GM21367 (cell line): ENCODE results near the gene EYA2.

Experiments used
- ATAC-seq: cut with Tn5 transposase; IDR thresholded peaks from one replicate; pipeline ENCODE4 v1.9.1; 2021; ENCODE audit not compliant: unreplicated experiment

Gene EYA2

GRCh38 chr20:46999801-47000465 is 105.3 kb downstream of the EYA2 start:
- no peak for ATAC-seq

- ATAC-seq = no peak
Measured at GRCh38 chr20:47003223-47003622, 108.6 kb downstream of the EYA2 start.

DNA sequence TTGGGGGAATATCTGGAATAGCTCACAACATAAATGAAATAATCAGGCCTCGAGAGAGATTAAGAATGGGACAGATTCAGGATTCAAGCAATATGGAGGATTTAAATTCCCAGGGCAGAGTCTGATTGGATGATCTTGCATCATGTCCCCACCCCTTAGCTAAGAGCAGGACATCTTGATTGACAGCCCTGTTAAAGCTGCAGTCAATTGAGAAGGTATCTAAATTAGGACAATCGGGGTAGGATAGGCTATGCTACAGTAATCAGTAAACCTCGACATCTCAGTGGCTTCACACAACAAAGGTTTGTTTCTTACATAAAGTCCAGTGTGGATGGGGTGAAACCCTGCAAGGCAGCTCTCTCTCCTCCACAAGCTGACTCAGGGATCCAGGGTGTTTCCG is 109.5 kb downstream of the EYA2 start:
- no peak for ATAC-seq

DNA sequence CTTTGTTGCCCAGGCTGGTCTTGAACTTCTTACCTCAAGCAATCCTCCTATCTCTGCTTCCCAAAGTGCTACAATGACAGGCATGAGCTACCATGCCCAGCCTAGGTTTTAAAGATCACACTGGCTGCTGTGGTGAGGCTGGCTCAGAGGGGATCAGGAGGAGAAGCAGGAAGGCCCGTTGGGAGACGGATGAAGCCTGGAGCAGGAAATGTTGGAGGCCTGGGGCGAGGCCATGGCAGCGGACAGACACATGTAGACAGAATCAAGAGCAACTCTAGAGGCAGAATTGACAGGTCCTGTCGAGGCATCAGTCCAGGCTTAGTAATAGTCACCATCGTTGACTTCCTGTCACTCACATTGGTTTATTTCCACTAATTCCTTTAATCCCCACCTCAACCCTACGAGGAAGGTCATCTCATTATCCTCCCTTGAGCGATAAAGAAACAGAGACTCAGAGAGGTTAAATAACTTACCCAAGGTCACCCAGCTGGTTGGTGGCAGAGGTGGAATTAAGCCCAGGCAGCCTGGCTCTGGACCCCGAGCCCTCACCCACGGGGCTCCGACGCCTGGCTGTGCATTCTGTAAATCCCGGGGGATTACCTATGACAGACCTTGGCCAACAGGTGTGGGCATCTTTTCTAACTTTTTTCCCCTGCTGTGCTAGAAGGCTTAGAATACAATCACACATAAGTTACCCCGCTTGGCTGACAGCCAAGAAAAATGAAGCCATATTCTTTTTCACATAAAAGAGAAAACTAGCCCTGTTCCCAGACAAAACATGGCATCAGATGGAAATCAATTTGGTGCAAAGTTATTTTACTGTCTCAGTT is 113.4 kb downstream of the EYA2 start:
- ATAC-seq = no peak

DNA sequence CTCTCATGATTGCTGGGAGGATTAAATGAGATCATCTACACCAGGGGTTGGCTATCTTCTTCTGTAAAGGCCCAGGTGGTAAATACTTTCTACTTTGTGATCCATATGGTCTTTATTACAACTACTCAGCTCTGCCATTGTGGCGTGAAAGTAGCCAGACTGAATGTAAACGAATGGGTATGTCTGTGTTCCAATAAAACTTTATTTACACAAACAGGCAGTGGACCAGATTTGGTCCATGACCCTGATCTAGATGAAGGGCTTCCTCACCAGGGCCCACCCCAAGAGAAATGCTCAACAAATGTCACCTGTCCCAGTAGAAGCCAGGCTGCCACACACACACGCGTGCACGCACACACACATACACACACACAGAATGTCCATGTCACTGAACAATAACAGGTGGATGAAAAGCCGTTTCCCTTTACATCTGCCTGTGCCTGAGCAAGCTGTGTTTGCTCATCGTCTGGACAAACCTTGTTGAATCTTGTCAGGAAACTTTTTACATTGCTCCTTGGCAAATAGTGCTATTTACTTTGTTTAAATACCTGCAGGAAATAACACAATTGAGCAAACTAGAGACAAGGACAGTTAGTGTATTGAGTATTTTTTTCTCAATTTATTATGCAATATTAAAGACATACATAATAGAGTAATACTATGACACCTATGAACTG is 114.3 kb downstream of the EYA2 start:
- ATAC-seq = no peak

DNA sequence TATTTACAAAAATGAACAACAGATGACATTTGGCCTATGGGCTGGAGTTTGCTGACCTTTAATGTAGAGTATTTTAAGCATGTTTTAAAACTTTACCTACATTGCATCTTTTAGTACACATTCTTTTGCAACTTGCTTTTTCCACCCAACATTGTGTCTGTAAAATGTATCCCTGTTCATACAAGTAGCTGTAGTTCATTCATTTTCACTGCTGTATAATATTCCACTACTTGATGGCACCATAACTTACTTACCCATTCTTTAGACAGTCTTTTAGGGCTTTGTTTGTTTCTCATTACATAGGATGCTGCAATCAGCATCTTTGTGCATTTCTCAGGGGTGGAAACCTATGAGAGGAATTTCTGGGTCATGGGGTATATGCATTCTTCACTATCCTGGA is 115.1 kb downstream of the EYA2 start:
- no peak for ATAC-seq

- ATAC-seq = no peak
Measured at GRCh38 chr20:47011984-47012383, 117.3 kb downstream of the EYA2 start.

DNA sequence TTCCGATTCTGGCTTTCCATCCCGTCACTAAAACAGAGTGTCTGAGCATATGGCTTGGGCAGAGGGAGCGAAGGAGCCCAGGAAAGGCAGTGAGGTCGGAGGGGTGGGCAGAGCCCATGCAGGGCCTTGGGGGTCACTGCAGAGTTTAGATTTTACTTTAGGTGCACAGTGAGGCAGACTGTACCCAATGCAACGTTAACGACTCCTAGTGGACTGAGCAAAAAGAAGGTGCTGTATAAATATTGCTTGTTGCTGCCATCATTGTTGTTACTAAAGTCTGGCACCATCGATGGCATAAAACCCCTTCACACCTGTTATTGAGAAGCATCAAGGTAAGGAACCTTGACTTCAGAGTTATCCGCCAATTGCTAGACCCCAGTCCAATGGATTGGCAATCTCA is 119.0 kb downstream of the EYA2 start:
- no peak for ATAC-seq

- no peak for ATAC-seq
Measured at GRCh38 chr20:47016068-47016664, 121.5 kb downstream of the EYA2 start.

GRCh38 chr20:47018381-47018780 is 123.7 kb downstream of the EYA2 start:
- ATAC-seq = no peak

DNA sequence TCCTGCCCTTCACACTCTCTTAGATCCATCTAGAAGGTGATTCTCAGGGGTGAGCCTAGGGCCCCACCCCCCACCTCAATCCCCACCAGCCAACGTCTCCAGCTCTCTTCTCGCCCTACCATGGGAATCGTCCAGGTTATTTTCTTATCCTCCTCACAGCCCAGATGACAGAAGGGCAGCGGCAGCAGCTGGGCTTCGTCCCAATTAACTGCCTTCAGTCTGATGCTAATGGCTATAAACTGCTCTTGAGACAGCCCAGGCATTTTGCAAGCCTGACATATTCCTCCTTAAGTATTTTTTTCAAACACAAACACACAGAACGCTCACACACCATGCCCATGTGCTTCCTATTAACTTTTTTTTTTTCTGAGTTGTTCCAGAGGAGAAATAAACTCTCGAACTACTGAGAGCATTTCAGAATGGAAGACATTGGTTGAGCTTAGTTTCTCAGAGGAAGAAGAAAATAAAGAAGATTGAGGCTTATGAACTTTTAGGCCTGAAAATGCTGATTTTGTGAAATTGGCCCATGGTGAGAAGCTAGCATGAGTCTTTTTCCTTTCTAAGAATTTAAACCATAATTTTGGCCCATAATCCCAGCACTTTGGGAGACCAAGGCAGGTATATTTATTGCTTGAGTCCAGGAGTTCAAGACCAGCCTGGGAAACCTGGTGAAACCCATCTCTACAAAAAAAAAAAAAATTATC is 124.6 kb downstream of the EYA2 start:
- no peak for ATAC-seq

DNA sequence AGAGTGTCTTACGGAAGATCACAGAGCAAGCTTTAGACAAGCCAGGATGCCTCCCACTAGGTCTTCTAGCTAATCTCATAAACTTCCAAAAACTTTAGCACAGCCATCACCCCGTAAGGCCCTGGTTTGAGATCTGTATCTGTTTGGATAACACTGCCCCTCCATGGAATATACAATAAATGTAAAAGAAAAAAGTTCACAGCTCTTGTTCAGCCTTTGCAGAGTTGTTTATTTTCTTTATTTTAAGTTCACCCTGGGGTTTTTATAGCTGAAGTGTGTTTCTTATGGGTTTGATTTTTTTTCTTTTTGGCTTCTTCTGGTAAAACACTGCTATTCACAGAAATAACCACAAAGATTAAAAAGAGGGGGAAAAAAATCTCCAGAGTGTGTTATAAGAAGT is 125.6 kb downstream of the EYA2 start:
- ATAC-seq = no peak

GRCh38 chr20:47021850-47022249 is 127.2 kb downstream of the EYA2 start:
- no peak for ATAC-seq

DNA sequence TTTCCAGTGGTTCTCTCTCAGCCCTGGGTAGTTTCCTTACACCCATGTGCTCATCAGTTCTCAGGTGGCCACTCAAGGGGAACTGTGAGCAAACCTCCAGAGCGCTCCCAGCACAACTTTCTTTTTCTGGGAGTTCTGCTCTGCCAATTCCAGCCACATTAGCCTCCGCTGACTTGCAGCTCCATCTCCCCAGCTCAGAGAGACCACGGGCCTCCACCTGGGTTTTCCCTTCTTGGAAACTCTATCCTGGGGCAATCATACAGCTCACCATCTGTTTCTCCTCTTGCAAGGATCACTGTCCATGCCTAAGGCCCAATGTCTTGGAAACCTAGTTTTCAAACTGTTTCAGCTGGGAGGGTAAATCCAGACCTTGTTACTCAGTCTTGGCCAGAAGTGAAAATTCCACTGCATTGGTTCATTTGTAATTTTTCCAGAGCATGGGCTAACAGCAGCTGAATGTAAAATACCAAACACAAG is 129.9 kb downstream of the EYA2 start:
- ATAC-seq = no peak

DNA sequence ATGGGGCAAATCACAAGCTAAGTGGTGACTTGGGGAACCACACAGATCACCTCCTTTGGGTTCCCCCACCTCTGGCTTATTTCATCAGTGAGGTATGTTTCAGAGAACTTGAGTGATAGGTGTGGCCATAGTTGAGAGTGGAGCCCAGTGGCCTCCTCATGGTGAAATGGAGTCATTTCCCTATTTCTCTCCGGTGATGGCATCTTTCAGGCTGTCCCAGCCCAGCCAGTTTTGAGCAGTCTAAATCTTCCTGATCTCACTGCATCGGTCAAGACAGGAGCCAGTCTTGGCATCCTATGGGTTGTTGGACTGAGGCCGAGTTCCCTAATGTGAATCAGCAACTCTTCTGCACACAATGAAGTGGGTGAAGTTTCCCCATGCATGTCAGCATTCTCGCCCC is 132.4 kb downstream of the EYA2 start:
- no peak for ATAC-seq

DNA sequence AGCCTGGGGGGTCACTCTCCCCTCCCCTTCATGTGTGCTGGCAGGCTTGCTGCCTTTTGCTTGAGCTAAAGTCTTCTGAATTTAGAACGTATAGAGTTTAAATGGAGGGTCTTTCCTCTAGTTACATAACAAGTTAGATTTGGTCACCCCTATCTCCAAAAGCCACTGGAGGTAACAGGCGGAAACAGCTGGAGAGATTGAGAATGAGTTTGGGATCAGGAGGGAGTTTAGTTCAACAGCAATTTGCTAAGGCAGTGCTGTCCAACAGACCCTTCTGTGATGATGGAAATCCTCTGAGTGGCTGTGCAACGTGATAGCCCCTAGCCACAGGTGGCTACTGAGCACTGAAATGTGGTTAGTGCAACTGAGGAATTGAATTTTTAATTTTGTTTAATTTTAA is 132.8 kb downstream of the EYA2 start:
- no peak for ATAC-seq

DNA sequence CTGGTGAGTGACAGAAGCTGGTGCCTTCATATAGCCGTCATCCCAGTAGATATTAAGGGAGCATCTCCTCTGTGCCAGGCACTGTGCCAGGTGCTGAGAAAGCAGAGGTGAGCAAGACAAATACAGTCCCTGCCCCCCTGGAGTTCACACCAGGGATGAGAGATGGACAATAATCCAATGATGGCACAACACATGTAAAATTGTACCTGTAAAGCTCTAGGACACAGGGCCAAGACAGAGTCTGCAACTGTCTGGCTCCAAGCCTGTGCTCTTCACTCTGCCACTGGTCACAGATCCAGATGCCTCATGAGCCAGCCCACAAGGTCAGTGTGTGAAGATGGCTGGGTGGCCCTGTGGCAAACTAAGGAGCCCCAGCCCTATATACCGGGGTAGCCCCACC is 133.8 kb downstream of the EYA2 start:
- no peak for ATAC-seq

DNA sequence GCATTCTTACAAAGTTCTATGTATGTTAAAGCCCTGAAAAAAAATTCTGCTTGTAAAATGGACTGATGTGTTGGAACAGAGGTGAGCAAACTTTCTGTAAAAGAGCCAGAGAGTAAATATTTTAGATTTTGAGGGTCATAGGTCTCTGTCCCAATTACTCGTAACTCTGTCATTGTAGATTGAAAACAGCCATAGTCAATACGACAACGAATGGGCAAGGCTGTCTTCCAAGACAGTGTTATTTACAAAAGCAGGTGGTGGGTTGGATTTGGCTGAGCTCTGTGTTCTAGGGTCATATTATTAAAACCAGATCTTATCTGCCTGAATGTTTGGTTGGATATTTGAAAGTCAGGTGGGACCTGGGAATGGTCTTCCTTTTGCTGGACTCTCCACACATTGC is 135.2 kb downstream of the EYA2 start:
- ATAC-seq = no peak

DNA sequence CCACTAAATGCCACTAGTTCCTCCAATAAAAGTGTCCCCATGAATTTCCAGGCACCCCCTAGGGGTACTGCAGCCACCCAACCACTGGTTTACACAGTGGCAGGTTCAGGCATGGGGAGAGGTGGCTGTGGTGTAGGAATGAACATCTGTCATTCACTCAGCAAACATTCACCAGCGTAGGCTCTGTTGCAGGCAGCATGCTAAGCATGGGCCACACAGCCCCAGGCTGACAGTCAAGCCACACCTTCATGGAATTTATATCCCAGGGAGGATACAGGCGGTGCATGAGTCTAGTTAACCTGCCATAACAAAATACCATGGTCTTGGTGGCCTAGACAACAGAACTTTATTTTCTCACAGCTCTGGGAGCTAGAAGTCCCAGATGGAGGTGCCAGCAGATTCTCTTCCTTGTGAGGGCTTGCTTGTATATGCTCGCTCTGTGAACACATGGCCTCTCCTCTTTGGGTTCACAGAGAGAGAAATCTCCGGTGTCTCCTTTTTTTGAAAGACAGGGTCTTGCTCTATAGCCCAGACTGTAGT is 135.7 kb downstream of the EYA2 start:
- no peak for ATAC-seq

GRCh38 chr20:47031004-47031403 is 136.4 kb downstream of the EYA2 start:
- no peak for ATAC-seq

DNA sequence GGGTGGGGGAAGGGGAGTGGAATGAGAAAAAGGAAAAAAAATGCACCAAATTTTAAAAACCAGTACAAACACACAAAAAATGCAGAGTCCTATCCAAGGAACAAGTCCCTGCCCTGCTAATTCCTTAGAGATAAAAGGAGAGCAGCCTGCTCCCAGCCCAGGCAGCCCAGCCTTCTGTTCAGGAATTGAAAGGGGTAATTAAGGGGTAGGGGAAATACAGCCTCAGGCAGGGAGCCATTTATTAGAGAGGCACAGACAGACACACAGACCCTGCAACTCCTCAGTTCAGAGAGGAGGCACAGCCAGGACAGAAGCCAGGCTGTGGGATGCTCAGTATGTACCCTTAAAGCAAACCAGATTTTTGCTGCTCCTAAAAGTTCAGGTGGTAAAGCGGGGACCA is 137.2 kb downstream of the EYA2 start:
- ATAC-seq = no peak
